H7 (cell line): ENCODE measurements around the gene CACNA1G. TPM values are rescaled to one million over a fixed set of nuclear protein-coding genes. Genes with fewer than 3 reads are reported as not detected.

ENCODE experiments used
- DNase-seq: peaks from one replicate; pipeline ENCODE4 v3.0.0; 2012
- H3K27me3 ChIP-seq: 2 replicates; pipeline ENCODE4 v1.6.0; 2011; ENCODE audit warnings: mild to moderate bottlenecking, low read length; ENCODE audit not compliant: control insufficient read depth, insufficient read depth
- H3K36me3 ChIP-seq: replicated peaks from 2 replicates; pipeline ENCODE4 v1.5.1; 2011; ENCODE audit warnings: low read length; ENCODE audit not compliant: control insufficient read depth, insufficient read depth
- H3K4me3 ChIP-seq: 2 replicates; pipeline ENCODE4 v1.5.1; 2011; ENCODE audit warnings: low read depth, mild to moderate bottlenecking, control low read depth, low read length, moderate library complexity; ENCODE audit not compliant: insufficient read depth
- total RNA-seq: library from RNA; depleted of rRNA; stranded (reverse); fragments of >200 nt; shearing (Covaris generic); gene quantifications from 2 replicates; pipeline ENCODE4 v1.2.3, GENCODE V29; 2014

The CACNA1G gene
- total RNA-seq, 1 experiment from 2014 or later: 1.9 TPM

DNA sequence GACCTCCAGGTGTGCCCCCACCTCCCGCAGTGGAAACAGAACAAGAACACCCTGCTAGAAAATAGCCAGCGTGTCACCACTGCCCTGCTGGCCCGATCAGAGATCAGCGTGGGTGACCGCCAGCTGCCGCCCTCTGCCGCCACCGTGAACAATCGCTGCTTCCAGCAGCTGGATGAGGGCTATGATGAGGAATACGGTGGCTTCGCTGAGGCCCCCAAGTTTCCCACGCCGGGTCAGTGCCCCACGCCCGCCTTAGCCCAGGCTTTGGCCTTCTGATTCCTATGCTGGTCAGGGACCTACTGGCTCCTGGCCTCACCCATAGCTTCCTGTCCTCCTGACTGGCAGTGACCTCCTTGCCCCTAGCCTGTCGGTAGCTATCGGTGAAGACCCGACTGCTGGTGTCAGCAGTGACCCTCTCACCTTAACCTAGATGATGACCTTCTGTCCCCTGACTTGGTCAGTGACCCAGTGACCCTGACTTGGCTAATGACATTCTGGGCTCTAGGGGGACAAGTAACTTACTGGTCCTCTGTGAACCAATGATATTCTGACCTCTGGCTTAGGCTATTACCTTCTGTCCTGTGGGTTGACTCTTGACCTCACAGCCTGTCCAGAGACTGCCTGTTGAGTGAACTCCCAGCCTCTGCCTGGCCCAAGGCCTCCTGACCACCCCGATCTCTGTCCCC lies 11.1 kb upstream of the CACNA1G start:
- Histone ChIP-seq H3K27me3 (no peaks in the 10 kb centered on the region), H3K4me3 (no peak overlapping the region), H3K36me3 (no peaks in the 10 kb centered on the region)
- DNase-seq: no peak

DNA sequence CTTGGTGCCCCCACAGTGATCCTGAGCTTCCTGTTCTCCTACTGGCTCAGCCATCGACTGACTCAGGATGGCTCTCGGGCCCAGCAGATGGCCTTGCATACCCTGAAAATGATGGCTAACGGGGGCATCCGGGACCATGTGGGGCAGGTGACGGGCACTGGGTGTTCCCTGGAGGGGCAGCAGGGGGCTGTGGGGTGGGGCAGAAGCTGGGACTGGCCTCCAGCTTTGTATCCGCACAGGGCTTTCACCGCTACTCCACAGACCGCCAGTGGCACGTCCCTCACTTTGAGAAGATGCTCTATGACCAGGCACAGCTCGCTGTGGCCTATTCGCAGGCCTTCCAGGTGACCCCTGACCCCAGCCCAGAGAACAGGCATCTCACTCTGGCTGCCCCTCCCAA lies 10.5 kb upstream of the CACNA1G start:
- no peak for DNase-seq
- Histone ChIP-seq H3K4me3 (no peak overlapping the region), H3K27me3 (no peaks in the 10 kb centered on the region), H3K36me3 (no peaks in the 10 kb centered on the region)

DNA sequence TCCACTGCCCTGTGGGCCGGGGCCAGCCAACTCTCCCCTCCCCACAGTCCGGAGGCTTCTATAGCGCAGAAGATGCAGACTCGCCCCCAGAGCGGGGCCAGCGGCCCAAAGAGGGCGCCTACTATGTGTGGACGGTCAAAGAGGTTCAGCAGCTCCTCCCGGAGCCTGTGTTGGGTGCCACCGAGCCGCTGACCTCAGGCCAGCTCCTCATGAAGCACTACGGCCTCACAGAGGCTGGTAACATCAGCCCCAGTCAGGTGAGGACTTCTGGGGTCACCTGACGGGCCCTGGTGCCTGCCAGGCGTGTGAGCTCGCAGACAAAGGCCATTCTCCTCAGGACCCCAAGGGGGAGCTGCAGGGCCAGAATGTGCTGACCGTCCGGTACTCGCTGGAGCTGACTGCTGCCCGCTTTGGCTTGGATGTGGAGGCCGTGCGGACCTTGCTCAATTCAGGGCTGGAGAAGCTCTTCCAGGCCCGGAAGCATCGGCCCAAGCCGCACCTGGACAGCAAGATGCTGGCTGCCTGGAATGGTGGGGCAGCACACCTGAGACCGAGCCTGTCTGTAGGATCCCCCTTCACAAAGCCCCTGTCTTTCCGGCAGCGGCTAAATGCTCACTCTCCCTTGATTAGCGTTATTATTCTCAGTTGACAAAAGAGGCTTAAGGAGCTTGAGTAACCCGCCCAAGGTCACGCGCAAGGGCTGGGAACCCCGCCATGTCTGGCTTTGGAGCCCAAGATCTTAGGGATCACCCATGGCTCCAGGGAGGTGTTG lies 9.7 kb upstream of the CACNA1G start:
- no peaks in the 10 kb centered on the region for H3K36me3 ChIP-seq
- no peak overlapping the region for H3K4me3 ChIP-seq
- no peaks in the 10 kb centered on the region for H3K27me3 ChIP-seq
- peak; percentile 96 for DNase-seq

DNA sequence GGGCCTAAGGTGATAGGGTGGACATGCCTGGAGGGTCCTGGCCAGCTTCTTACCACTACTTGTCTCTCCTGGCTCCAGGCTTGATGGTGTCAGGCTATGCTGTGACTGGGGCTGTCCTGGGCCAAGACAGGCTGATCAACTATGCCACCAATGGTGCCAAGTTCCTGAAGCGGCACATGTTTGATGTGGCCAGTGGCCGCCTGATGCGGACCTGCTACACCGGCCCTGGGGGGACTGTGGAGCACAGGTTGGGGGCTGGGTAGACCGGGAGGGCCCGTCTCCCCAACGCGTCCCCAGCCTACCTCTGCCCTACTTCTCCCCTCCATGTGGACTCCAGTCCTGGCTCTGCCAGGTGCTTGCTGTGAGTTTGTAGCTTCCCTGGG lies 9.1 kb upstream of the CACNA1G start:
- H3K27me3 ChIP-seq: no peaks in the 10 kb centered on the region
- H3K36me3 ChIP-seq: no peaks in the 10 kb centered on the region
- no peak for DNase-seq
- H3K4me3 ChIP-seq: no peak overlapping the region

DNA sequence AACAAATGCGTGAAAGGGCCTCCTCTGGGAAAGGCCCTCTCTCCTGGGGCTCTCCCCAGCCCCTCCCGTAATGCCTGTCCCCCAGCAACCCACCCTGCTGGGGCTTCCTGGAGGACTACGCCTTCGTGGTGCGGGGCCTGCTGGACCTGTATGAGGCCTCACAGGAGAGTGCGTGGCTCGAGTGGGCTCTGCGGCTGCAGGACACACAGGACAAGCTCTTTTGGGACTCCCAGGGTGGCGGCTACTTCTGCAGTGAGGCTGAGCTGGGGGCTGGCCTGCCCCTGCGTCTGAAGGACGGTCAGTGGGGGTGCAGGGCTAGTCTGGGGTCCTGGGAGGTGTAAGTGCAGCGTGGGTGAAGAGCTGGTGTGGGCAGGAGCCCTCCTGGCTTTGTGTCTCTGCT lies 8.6 kb upstream of the CACNA1G start:
- Histone ChIP-seq H3K27me3 (no peaks in the 10 kb centered on the region; the same call in 1 of the 2 replicates), H3K4me3 (no peak overlapping the region), H3K36me3 (no peaks in the 10 kb centered on the region)
- no peak for DNase-seq

DNA sequence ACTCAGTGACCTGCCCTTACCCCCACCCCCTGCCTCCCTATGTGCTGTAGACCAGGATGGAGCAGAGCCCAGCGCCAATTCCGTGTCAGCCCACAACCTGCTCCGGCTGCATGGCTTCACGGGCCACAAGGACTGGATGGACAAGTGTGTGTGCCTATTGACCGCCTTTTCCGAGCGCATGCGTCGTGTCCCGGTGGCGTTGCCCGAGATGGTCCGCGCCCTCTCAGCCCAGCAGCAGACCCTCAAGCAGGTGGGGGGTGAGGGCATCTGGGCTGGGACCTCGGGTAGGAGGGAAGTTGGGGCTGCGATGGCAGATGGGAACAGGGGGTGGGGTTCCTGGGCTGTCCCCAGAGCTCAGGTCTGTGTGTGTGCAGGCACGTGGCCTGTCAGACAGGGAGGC lies 6.3 kb upstream of the CACNA1G start:
- Histone ChIP-seq H3K27me3 (peaks cover 19% of the 10 kb centered on the region), H3K36me3 (no peaks in the 10 kb centered on the region), H3K4me3 (no peak overlapping the region)
- DNase-seq: no peak

DNA sequence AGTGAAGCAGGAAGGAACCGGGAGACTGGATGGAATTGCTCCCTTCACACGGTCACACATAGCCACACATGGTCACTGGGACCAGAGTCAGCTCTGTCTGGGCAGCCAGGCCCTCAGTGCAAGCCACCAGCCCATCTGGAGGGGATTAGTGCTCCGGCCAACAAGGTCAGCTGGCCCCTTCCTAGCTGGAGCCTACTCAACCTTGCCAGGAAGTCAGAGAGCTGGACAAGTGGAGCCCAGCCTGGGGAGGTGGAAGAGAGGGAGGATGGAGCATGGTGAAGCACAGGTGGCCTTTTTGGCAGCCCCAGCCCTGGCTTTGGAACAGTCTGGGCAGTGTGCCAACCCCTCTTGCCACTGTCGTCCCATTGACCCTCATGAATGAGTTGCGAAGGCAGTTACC lies 3.7 kb upstream of the CACNA1G start:
- Histone ChIP-seq H3K36me3 (no peaks in the 10 kb centered on the region), H3K4me3 (no peak overlapping the region), H3K27me3 (peaks cover 34% of the 10 kb centered on the region)
- no peak for DNase-seq

DNA sequence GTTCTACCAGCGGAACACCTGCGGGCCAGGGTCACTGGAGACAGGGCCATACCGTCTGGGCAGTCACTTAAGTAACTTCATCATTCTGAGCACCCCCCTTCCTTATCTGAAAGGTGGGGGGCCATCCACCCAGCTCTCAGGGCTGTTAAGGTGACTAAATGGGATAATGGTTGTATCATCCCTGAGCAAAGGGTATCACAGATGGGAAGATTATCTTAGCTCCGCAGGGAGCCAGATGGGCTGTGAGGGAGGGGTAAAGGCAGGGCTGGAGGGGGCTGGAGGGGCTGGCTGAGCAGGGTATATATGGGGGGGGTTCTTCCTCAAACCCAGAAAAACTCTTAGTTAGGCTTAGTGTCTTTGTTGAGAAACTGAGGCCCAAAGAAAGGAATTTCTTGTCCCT lies 2.9 kb upstream of the CACNA1G start:
- no peak overlapping the region for H3K4me3 ChIP-seq
- H3K36me3 ChIP-seq: no peaks in the 10 kb centered on the region
- DNase-seq: no peak
- H3K27me3 ChIP-seq: peaks cover 42% of the 10 kb centered on the region

DNA sequence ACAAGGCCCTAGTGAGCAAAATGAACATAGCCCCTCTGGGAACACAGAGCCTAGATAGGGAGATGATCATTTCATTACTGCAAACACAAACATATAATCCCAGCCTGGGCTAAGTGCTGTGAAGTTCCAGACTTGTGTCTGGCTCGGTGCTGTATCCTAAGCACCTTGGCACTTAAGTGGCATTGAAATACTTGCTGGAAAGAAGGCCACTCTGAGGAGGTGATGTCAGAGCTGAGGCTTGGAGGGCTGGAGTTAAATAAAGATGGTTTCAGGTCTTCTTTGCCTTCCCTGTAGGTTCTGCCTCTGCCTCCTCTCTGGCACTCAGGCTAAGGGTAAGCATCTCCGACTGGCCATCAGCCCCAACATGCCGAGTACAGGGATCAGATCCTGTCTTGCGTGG lies 2.4 kb upstream of the CACNA1G start:
- no peak overlapping the region for H3K4me3 ChIP-seq

DNA sequence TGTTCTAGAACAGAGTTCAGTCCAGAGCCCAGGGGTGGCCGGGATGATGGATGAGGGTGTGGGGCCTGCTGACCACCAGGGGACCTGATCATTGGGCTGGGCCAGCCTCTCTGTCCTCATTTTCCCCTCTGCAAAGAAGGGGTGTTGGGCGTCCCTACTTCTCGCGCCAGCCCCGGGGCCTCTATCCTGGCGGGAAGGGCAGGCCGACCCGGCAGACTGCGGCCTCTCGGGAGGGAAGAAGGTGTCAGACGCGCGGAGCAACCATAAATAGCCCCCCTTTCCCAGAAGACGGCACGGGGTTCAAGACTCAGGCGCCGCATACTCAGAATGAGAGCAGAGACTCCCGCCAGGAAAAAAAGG lies 2.0 kb upstream of the CACNA1G start:
- no peak for DNase-seq
- Histone ChIP-seq H3K36me3 (no peaks in the 10 kb centered on the region), H3K4me3 (peak overlapping the region; percentile 50), H3K27me3 (peaks cover 52% of the 10 kb centered on the region)

More for the DNA sequence above, 2.4 kb upstream of the CACNA1G start:
- Histone ChIP-seq H3K27me3 (peaks cover 47% of the 10 kb centered on the region), H3K36me3 (no peaks in the 10 kb centered on the region)
- no peak for DNase-seq

DNA sequence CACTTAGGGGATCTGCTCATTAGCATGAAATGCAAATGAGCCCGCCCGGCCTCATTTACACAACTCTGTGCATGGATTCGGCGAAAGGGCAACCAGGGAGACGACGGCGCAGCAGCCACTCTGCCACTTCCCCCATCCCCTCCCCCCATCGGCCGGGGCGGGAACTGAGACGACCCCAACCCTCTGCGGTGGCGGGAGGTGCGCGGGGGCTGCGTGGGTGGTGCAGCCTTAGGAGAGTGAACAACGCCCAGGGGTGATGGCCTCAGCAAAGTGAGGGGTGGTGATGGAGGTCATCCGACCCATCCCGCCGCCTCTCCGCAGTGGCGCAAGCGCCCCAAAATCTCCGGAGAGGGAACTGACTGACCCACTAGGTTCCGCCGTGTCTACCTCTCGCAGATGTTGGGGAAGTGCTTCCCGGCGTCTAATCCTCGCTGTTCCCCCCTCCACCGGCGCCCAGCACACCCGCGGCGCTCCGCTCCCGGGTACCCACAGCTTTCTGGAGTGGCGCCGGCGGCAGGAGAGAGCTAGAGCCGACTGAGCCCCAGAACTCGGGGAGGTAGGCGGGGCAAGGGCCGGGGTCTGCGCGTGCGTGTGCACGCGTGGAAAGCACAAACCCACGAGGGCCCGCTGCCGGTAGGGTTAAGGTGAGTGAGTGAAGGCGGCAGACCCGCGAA lies 1.4 kb upstream of the CACNA1G start:
- DNase-seq: peak; percentile 93
- H3K27me3 ChIP-seq: peaks cover 57% of the 10 kb centered on the region

DNA sequence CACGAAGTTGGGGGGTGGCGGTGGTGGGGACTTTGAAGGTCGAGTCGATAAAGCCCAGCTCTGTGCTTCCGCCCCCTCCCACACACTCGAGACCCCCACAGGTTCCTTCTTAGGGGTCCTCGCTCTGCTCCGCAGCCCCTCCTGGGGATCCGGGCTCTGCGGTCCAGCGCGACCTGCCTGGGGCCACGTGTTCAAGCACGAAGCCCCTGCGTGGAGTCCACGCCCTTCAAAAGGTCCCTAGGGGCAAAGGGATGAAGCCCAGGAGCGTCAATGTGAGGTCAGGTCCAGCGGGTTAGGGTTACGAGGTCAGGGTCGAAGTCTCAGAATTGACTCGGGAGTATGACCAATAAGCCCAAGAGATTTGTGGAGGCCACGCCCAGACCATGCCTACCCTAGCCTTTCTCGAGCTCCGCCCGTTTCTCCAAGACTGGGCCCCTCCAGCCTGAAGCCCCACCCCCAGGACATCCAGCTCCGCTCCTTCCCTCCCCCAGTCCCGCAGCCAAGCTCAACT lies 786 bp upstream of the CACNA1G start:
- no peaks in the 10 kb centered on the region for H3K36me3 ChIP-seq
- H3K4me3 ChIP-seq: peak overlapping the region; percentile 50
- peak; percentile 97 for DNase-seq
- peaks cover 63% of the 10 kb centered on the region for H3K27me3 ChIP-seq

More for the DNA sequence above, 1.4 kb upstream of the CACNA1G start:
- Histone ChIP-seq H3K36me3 (no peaks in the 10 kb centered on the region), H3K4me3 (peak overlapping the region; percentile 50)

DNA sequence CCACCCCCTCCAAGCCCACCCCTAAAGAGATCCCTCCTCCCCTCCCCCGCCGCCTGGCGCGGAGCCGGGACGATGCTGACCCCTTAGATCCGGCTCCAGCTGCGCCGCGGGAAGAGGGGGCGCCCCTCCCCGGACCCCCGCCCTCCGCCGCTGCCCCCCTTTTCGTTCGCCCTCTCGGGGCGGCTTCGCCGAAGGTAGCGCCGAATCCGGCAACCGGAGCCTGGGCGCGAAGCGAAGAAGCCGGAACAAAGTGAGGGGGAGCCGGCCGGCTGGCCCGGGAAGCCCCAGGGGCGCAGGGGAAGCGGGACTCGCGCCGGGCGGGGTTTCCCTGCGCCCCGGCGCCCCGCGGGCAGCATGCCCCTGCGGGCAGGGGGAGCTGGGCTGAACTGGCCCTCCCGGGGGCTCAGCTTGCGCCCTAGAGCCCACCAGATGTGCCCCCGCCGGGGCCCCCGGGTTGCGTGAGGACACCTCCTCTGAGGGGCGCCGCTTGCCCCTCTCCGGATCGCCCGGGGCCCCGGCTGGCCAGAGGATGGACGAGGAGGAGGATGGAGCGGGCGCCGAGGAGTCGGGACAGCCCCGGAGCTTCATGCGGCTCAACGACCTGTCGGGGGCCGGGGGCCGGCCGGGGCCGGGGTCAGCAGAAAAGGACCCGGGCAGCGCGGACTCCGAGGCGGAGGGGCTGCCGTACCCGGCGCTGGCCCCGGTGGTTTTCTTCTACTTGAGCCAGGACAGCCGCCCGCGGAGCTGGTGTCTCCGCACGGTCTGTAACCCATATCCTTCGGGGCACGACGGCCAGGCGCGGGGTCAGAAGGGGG lies 623 bp downstream of the CACNA1G start:
- peak; percentile 81 for DNase-seq
- Histone ChIP-seq H3K36me3 (no peaks in the 10 kb centered on the region), H3K4me3 (peak overlapping the region; percentile 46), H3K27me3 (peaks cover 77% of the 10 kb centered on the region)

DNA sequence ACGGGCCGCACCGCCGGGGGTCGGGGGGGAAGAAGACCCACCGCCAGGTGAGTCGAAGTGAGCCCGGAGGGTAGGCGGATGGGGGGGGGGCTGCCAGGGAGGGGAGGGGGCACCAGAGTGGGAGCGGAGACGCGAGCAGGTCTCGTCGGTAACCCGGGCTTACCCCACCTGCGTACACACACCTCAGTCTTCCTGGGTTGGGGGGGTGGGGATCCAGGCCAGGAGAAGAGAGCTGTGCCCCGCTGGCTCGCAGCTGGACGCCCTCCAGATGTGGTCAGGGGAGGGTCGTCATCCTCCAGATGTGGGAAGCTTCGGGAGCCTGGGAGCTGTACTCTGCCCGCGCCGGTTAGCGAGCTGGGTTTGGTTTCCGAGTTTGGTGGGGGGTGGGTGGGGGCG lies 1.2 kb downstream of the CACNA1G start:
- Histone ChIP-seq H3K4me3 (peak overlapping the region; percentile 46; the same call in 1 of the 2 replicates), H3K27me3 (peaks cover 82% of the 10 kb centered on the region), H3K36me3 (no peaks in the 10 kb centered on the region)
- no peak for DNase-seq
